Uterus (tissue), 2 donors: Measurements from ENCODE around the gene PLA2G4F.

Experiments used
- CTCF ChIP-seq, 4 experiments: fragments of 200-600 bp in 2 of 4; fragments of 450-650 bp in 2 of 4; sonication (generic) in 2 of 4; IDR thresholded peaks; one replicate each; pipeline ENCODE4 v1.5.1; 2016 to 2019; ENCODE audit warnings: antibody characterized with exemption in 4 of 4, mild to moderate bottlenecking in 2 of 4, moderate library complexity in 1 of 4
- POLR2A ChIP-seq, 2 donors: fragments of 450-650 bp; IDR thresholded peaks; one replicate each; pipeline ENCODE4 v1.6.1; 2016; ENCODE audit warnings: antibody characterized with exemption in 2 of 2, mild to moderate bottlenecking in 1 of 2, moderate library complexity in 1 of 2

- TF ChIP-seq CTCF (IDR thresholded peaks at IDR 0.05), result no peak
- no peak for TF ChIP-seq POLR2A (IDR thresholded peaks at IDR 0.05)
These were observed 15.2 kb downstream of the PLA2G4F start for GRCh38 chr15:42141246-42141645.
